GM12878 (cell line): ENCODE measurements around the gene VPS26A. TPM values are rescaled to one million over a fixed set of nuclear protein-coding genes. Genes with fewer than 3 reads are reported as not detected.

Experiments
- ATAC-seq: fragments of 200-7000 bp; cut with Tn5 transposase; 3 replicates; pipeline ENCODE4 v1.9.1; 2020; ENCODE audit warnings: mild to moderate bottlenecking, moderate library complexity
- BruUV-seq: library from RNA; stranded (reverse); fragments of 400-500 nt; replicated peaks from 2 replicates; lab custom pipeline; 2021; lab: Mats Ljungman, UMichigan
- CTCF ChIA-PET: fragments of 300-600 bp; sonication (Branson Sonifier 250); formaldehyde crosslinking; extraction: SDS; loops from one replicate; lab custom pipeline; 2021; ENCODE audit warnings: inconsistent platforms; lab: Yijun Ruan, JAX
- POLR2A ChIA-PET: fragments of 350-600 bp; formaldehyde crosslinking; extraction: SDS; loops from one replicate; lab custom pipeline; 2021; ENCODE audit warnings: inconsistent platforms; lab: Charles Lee
- RAD21 ChIA-PET: fragments of 300-600 bp; sonication (Branson Sonifier 250); formaldehyde crosslinking; loops from one replicate; lab custom pipeline; 2023; ENCODE audit warnings: antibody characterized with exemption; ENCODE audit not compliant: unreplicated experiment; lab: Charles Lee
- SMC1A ChIA-PET: fragments of 300-600 bp; sonication (Branson Sonifier 250); formaldehyde crosslinking; loops from one replicate; lab custom pipeline; 2023; ENCODE audit not compliant: unreplicated experiment, uncharacterized antibody; lab: Charles Lee
- DNase-seq: peaks from one replicate; pipeline ENCODE4 v3.0.0-alpha.2; 2011; ENCODE audit warnings: low read depth, low spot score
- FAIRE-seq: peaks from 3 replicates; lab custom pipeline; 2011; peaks lifted over from hg19 to GRCh38; lab: Jason Lieb, UNC
- H2AFZ ChIP-seq: 2 replicates; pipeline ENCODE4 v1.6.0; 2011; ENCODE audit warnings: low read depth, low read length, control low read depth; ENCODE audit not compliant: control insufficient read depth
- H3K27ac ChIP-seq: 2 replicates; pipeline ENCODE4 v1.5.1; 2011; ENCODE audit warnings: control low read depth; ENCODE audit not compliant: control insufficient read depth, insufficient read depth
- H3K27me3 ChIP-seq, 2 experiments: replicated peaks in 1 of 2; 2 replicates each; pipeline versions ENCODE4 v1.6.0 to v1.6.1; 2011; ENCODE audit warnings: low read length in 1 of 2; ENCODE audit not compliant: control insufficient read depth in 2 of 2, insufficient read depth in 2 of 2
- H3K36me3 ChIP-seq, 2 experiments: 2 replicates each; pipeline ENCODE4 v1.5.1; 2011; ENCODE audit warnings: low read length in 1 of 2; ENCODE audit not compliant: control insufficient read depth in 2 of 2, insufficient read depth in 2 of 2
- H3K4me1 ChIP-seq: 2 replicates; pipeline ENCODE4 v1.6.1; 2011; ENCODE audit warnings: mild to moderate bottlenecking, low read length, moderate library complexity, mixed read lengths; ENCODE audit not compliant: control insufficient read depth, insufficient read depth
- H3K4me2 ChIP-seq: 2 replicates; pipeline ENCODE4 v1.6.0; 2011; ENCODE audit warnings: control low read depth; ENCODE audit not compliant: control insufficient read depth, insufficient read depth
- H3K4me3 ChIP-seq: fragments of 200-600 bp; sonication (generic); 2 replicates; pipeline ENCODE4 v1.5.1; 2016
- H3K79me2 ChIP-seq: 2 replicates; pipeline ENCODE4 v1.6.0; 2011; ENCODE audit warnings: low read length; ENCODE audit not compliant: control insufficient read depth, insufficient read depth
- H3K9ac ChIP-seq: 2 replicates; pipeline ENCODE4 v1.8.0; 2011; ENCODE audit warnings: low read length, control low read depth, mixed read lengths; ENCODE audit not compliant: control insufficient read depth, insufficient read depth
- H3K9me3 ChIP-seq: replicated peaks from 3 replicates; pipeline ENCODE4 v1.5.1; 2011; ENCODE audit warnings: mild to moderate bottlenecking, low read length; ENCODE audit not compliant: control insufficient read depth, insufficient read depth
- H4K20me1 ChIP-seq: 2 replicates; pipeline ENCODE4 v1.6.0; 2011; ENCODE audit not compliant: control insufficient read depth, insufficient read depth
- ATF7 ChIP-seq: fragments of 450-650 bp; IDR thresholded peaks from 2 replicates; pipeline ENCODE4 v1.6.1; 2016; ENCODE audit warnings: low read depth, mild to moderate bottlenecking
- BMI1 ChIP-seq: fragments of 450-650 bp; IDR thresholded peaks from 2 replicates; pipeline ENCODE4 v1.6.1; 2016; ENCODE audit warnings: mild to moderate bottlenecking, moderate library complexity, borderline replicate concordance
- CREB1 ChIP-seq: IDR thresholded peaks from 2 replicates; pipeline ENCODE4 v1.6.1; 2012; ENCODE audit warnings: low read depth, mild to moderate bottlenecking, inconsistent platforms
- CREM ChIP-seq: IDR thresholded peaks from 2 replicates; pipeline ENCODE4 v1.6.1; 2014; ENCODE audit warnings: antibody characterized with exemption, low read depth
- ESRRA ChIP-seq: IDR thresholded peaks from 2 replicates; pipeline ENCODE4 v1.6.1; 2012; ENCODE audit warnings: mild to moderate bottlenecking, low read length, improper control_type of control experiment
- HCFC1 ChIP-seq: fragments of 150-350 bp; IDR thresholded peaks from 2 replicates; pipeline ENCODE4 v1.6.1; 2014; ENCODE audit warnings: low read length
- IRF4 ChIP-seq: IDR thresholded peaks from 2 replicates; pipeline ENCODE4 v1.6.1; 2011; ENCODE audit warnings: low read depth, low read length
- KAT2A ChIP-seq: conservative IDR thresholded peaks from 2 replicates; pipeline ENCODE4 v1.6.1; 2011; ENCODE audit warnings: low read depth, low read length; ENCODE audit not compliant: control insufficient read depth
- KDM1A ChIP-seq: fragments of 200-600 bp; sonication (generic); IDR thresholded peaks from 2 replicates; pipeline ENCODE4 v1.6.1; 2016; ENCODE audit warnings: borderline replicate concordance
- NFXL1 ChIP-seq: fragments of 450-650 bp; IDR thresholded peaks from 2 replicates; pipeline ENCODE4 v1.6.1; 2017; ENCODE audit warnings: antibody characterized with exemption, mild to moderate bottlenecking, borderline replicate concordance
- POU2F2 ChIP-seq: IDR thresholded peaks from 3 replicates; pipeline ENCODE4 v1.6.1; 2011; ENCODE audit warnings: low read depth, mild to moderate bottlenecking, low read length, borderline replicate concordance
- RCOR1 ChIP-seq: conservative IDR thresholded peaks from 2 replicates; pipeline ENCODE4 v1.6.1; 2012; ENCODE audit warnings: low read depth, low read length, improper control_type of control experiment
- SMAD5 ChIP-seq: IDR thresholded peaks from 2 replicates; pipeline ENCODE4 v1.6.1; 2016; ENCODE audit warnings: antibody characterized with exemption, low read depth
- SP1 ChIP-seq: IDR thresholded peaks from one replicate; pipeline ENCODE4 v1.6.1; 2011; ENCODE audit warnings: low read depth, low read length
- SRF ChIP-seq, 2 experiments: IDR thresholded peaks; 2 replicates each; pipeline ENCODE4 v1.6.1; 2011; ENCODE audit warnings: low read depth in 2 of 2, low read length in 2 of 2, mild to moderate bottlenecking in 1 of 2, moderate library complexity in 1 of 2
- STAT1 ChIP-seq: fragments of 450-650 bp; conservative IDR thresholded peaks from 2 replicates; pipeline ENCODE4 v1.6.1; 2014; ENCODE audit warnings: antibody characterized with exemption, mild to moderate bottlenecking
- TCF7 ChIP-seq: IDR thresholded peaks from 2 replicates; pipeline ENCODE4 v1.6.1; 2014; ENCODE audit warnings: antibody characterized with exemption, borderline replicate concordance
- WRNIP1 ChIP-seq: IDR thresholded peaks from 2 replicates; pipeline ENCODE4 v1.6.1; 2011; ENCODE audit warnings: low read depth, low read length, improper control_type of control experiment, borderline replicate concordance
- WGBS: methylation state at CpG from one replicate; pipeline ENCODE4 v1.1.6; 2016; ENCODE audit warnings: low lambda C conversion rate; ENCODE audit not compliant: insufficient replicate concordance, insufficient coverage; ENCODE audit errors: missing lambda C conversion rate; 5-methylcytosine and 5-hydroxymethylcytosine counted together
- in situ Hi-C: fragments of 300-500 bp; cut with MboI; formaldehyde crosslinking; loops from 9 replicates; pipeline ENCODE4 v1.14.3; 2018; ENCODE audit warnings: mixed read lengths
- intact Hi-C: fragments of 100-400 bp; cut with micrococcal nuclease; formaldehyde crosslinking; loops from one replicate; pipeline ENCODE4 v1.14.2; 2022; ENCODE audit not compliant: unreplicated experiment
- polyA plus RNA-seq, 11 experiments: library from polyadenylated mRNA; depleted of rRNA in 4 of 11; unstranded in 6 of 11; stranded (reverse) in 5 of 11; fragments of >200 nt; fragmentation: Nextera tagmentation in 4 of 11; fragmentation: Illumina TruSeq in 1 of 11; extraction: Ambion mirVana in 4 of 11; extraction: Trizol in 1 of 11; gene quantifications; 1 replicate in 1 of 11; 2 replicates in 10 of 11; pipeline versions ENCODE4 v1.2.1 to v1.2.3, GENCODE V29; 2011 to 2016; ENCODE audit warnings: inconsistent platforms in 2 of 11, missing spikeins in 2 of 11, low read depth in 1 of 11
- total RNA-seq, 4 experiments: library from RNA; depleted of rRNA in 3 of 4; stranded (reverse); fragments of >200 nt in 3 of 4; fragmentation: Illumina TruSeq in 1 of 4; extraction: Trizol in 1 of 4; gene quantifications; 2 replicates each; pipeline versions ENCODE4 v1.2.1 to v1.2.3, GENCODE V29; 2013 to 2021

The VPS26A gene
- total and polyA plus RNA-seq, 10 of the 15 experiments (the other 5 are each of a cell fraction or from before 2014, with no cell fraction given) = 16.8 to 72.3 (median 26.8) TPM

- peak; percentile 48; the same call in 1 of the 2 replicates for TF ChIP-seq CREM
- TF ChIP-seq SRF (IDR thresholded peaks at IDR 0.05; ENCODE audit: low read depth in 2 of 2, low read length in 2 of 2) = no peak
- TF ChIP-seq TCF7 = 0 out of 2 replicates have a peak, but pooled peaks have one; percentile 16
- peak; percentile 81 for TF ChIP-seq CREB1
- H3K4me2 ChIP-seq = peak overlapping the region; percentile 82
- TSS peak; percentile 98 for BruUV-seq
- RAD21 ChIA-PET = no interaction called here
- ATAC-seq (peak; percentile 36), FAIRE-seq (no peak), DNase-seq (no peak)
- H4K20me1 ChIP-seq = no peaks in the 10 kb centered on the region
- in situ Hi-C loops (no loop called here), intact Hi-C loops (no loop called here)
- 25% methylated on average over 21 of the region's 21 CpGs for WGBS
- H3K4me3 ChIP-seq = peak overlapping the region; percentile 86
- peak overlapping the region; percentile 98 for H3K27ac ChIP-seq
- H3K4me1 ChIP-seq = peaks cover 4% of the 10 kb centered on the region; the same call in 1 of the 2 replicates
- POLR2A ChIA-PET = no interaction called here
- peak overlapping the region; percentile 99 for H2AFZ ChIP-seq
- peak overlapping the region; percentile 97 for H3K9ac ChIP-seq
- H3K9me3 ChIP-seq = no peaks in the 10 kb centered on the region
- H3K79me2 ChIP-seq = peaks cover 35% of the 10 kb centered on the region
- SMC1A ChIA-PET = interaction anchor here (1.0 to 1.7 kb wide), 3 partner anchors 21 to 174 kb away, joined by 3 to 4 read pairs (median 3); no protein-coding TSS in a partner anchor
- CTCF ChIA-PET = no interaction called here
- no peaks in the 10 kb centered on the region for H3K27me3 ChIP-seq
- no peaks in the 10 kb centered on the region for H3K36me3 ChIP-seq
These were observed 55.2 kb downstream of the VPS26A start for GRCh38 chr10:69179089-69179742.

- intact Hi-C loops (no loop called here), in situ Hi-C loops (no loop called here)
- Histone ChIP-seq H3K4me1 (peaks cover 4% of the 10 kb centered on the region; the same call in 1 of the 2 replicates), H3K36me3 (no peaks in the 10 kb centered on the region), H3K9me3 (no peaks in the 10 kb centered on the region), H3K9ac (peak within 1 kb of the TSS; percentile 97), H2AFZ (peak within 1 kb of the TSS; percentile 99), H3K79me2 (peaks cover 37% of the 10 kb centered on the region), H3K27me3 (no peaks in the 10 kb centered on the region), H3K4me2 (peak within 1 kb of the TSS; percentile 82), H3K27ac (peak within 1 kb of the TSS; percentile 98), H3K4me3 (peak within 1 kb of the TSS; percentile 86), H4K20me1 (no peaks in the 10 kb centered on the region)
- ChIA-PET POLR2A (no interaction called here), SMC1A (interaction anchor here (1.0 to 1.7 kb wide), 3 partner anchors 21 to 175 kb away, joined by 3 to 4 read pairs (median 3); no protein-coding TSS in a partner anchor), CTCF (no interaction called here), RAD21 (interaction anchor here (0.6 kb wide), 1 partner anchor 224 kb away, joined by 3 read pairs; the partner anchor contains the start of gene DDX21)
- peak; percentile 95 for FAIRE-seq
- BruUV-seq = no TSS peak
- peak; percentile 94 for DNase-seq
- WGBS = under 1% methylated on average over 44 of the region's 44 CpGs
- ATAC-seq = peak; percentile 92
- TF ChIP-seq WRNIP1 (0 out of 2 replicates have a peak, but pooled peaks have one; percentile 96), KDM1A (no peak), ATF7 (peak; percentile 89), SP1 (peak; percentile 52), KAT2A (no peak), CREM (peak; percentile 100), IRF4 (no peak; the same call in 1 of the 2 replicates), POU2F2 (no peak; the same call in 2 of the 3 replicates), SMAD5 (peak; percentile 15; the same call in 1 of the 2 replicates), RCOR1 (0 out of 2 replicates have a peak, but pooled peaks have one; percentile 51), BMI1 (no peak), ESRRA (no peak; the same call in 1 of the 2 replicates), NFXL1 (no peak), STAT1 (peak; percentile 99), HCFC1 (peak; percentile 89)
These were observed 56.0 kb downstream of the VPS26A start, which contains the start of gene SUPV3L1 for GRCh38 chr10:69179743-69180524. Gene SUPV3L1 (plus strand): TSS chr10:69180234. CDS start chr10:69180292, 58 bp downstream.
